Osteocyte (in vitro differentiated cells): ENCODE data around the gene PABPN1L. TPM values are rescaled to one million over a fixed set of nuclear protein-coding genes. Genes with fewer than 3 reads are reported as not detected.

ENCODE experiments used
- DNase-seq: peaks from one replicate; pipeline ENCODE4 v3.0.0; 2021; ENCODE audit warnings: mixed read lengths; ENCODE audit not compliant: unreplicated experiment; ENCODE audit errors: extremely low spot score
- H3K27ac Mint-ChIP-seq: one replicate; pipeline ENCODE4 v1.8.0; 2021; ENCODE audit warnings: mild to moderate bottlenecking, mixed read lengths; ENCODE audit not compliant: unreplicated experiment
- H3K27me3 Mint-ChIP-seq: one replicate; pipeline ENCODE4 v1.8.0; 2021; ENCODE audit warnings: mixed read lengths; ENCODE audit not compliant: unreplicated experiment
- H3K36me3 Mint-ChIP-seq: one replicate; pipeline ENCODE4 v1.8.0; 2021; ENCODE audit warnings: mixed read lengths; ENCODE audit not compliant: unreplicated experiment
- H3K4me1 Mint-ChIP-seq: one replicate; pipeline ENCODE4 v1.8.0; 2021; ENCODE audit warnings: mixed read lengths; ENCODE audit not compliant: unreplicated experiment
- H3K4me3 Mint-ChIP-seq: one replicate; pipeline ENCODE4 v1.8.0; 2021; ENCODE audit warnings: mild to moderate bottlenecking, moderate library complexity, mixed read lengths; ENCODE audit not compliant: unreplicated experiment
- H3K9me3 Mint-ChIP-seq: one replicate; pipeline ENCODE4 v1.8.0; 2021; ENCODE audit warnings: mixed read lengths; ENCODE audit not compliant: unreplicated experiment
- total RNA-seq: library from RNA; stranded (reverse); gene quantifications from 2 replicates; pipeline ENCODE4 v1.2.1, GENCODE V29; 2021
- TF ChIP-seq, protein P1 (sequence below): fragments of 200-600 bp; sonication (generic); IDR thresholded peaks from 2 replicates; pipeline ENCODE4 v1.5.0; 2021; ENCODE audit warnings: antibody characterized with exemption, mild to moderate bottlenecking, moderate library complexity

The PABPN1L gene
- total RNA-seq, 1 donor from 2014 or later = not detected

DNA sequence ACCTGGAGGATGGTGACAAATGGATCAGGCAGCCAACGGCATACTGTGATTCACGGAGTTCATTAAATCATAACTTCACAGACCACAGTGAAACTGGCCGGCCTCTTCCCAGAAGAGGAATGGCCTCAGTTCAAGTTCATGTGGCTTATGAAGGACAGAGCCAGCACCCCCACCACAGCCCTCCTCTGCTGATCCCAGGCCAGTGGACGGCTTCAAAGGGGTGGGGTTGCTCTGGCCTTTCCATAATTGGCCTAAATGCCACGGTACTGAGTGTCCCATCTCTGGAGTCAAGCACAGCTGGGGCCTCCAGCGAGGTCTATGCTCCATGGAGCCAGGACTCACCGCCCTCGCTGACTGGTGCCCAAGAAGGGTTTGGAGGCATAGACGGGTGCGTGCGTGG, 31.1 kb downstream of the PABPN1L start:
- Mint-ChIP-seq H3K36me3 (peaks cover 6% of the 10 kb centered on the region), H3K4me1 (no peaks in the 10 kb centered on the region), H3K27me3 (no peaks in the 10 kb centered on the region), H3K9me3 (no peaks in the 10 kb centered on the region), H3K4me3 (no peak overlapping the region), H3K27ac (no peak overlapping the region)
- TF ChIP-seq, protein P1, sequence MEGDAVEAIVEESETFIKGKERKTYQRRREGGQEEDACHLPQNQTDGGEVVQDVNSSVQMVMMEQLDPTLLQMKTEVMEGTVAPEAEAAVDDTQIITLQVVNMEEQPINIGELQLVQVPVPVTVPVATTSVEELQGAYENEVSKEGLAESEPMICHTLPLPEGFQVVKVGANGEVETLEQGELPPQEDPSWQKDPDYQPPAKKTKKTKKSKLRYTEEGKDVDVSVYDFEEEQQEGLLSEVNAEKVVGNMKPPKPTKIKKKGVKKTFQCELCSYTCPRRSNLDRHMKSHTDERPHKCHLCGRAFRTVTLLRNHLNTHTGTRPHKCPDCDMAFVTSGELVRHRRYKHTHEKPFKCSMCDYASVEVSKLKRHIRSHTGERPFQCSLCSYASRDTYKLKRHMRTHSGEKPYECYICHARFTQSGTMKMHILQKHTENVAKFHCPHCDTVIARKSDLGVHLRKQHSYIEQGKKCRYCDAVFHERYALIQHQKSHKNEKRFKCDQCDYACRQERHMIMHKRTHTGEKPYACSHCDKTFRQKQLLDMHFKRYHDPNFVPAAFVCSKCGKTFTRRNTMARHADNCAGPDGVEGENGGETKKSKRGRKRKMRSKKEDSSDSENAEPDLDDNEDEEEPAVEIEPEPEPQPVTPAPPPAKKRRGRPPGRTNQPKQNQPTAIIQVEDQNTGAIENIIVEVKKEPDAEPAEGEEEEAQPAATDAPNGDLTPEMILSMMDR = no peak
- DNase-seq = no peak

DNA sequence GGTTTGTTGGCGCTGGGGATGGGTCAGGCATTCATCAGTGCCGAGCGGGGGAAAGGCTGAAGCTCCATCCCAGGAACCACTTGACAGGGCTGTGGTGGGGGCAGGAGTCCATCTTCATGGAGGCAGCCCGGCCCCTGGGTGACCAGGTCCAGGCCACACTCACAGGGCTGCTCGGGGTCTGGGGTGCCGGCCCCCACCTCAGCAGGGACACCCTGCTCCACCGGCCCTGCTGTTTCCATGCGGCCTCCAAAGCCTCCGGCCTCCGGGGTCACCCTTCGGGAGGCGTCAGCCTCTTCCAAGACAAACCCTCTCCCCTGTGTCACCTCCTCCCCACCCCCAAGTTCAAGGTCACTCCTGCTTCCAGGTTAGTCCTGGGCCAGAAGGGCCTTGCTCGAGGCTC, 31.8 kb downstream of the PABPN1L start:
- no peak overlapping the region for H3K27ac Mint-ChIP-seq
- no peaks in the 10 kb centered on the region for H3K4me1 Mint-ChIP-seq
- no peaks in the 10 kb centered on the region for H3K27me3 Mint-ChIP-seq
- peaks cover 2% of the 10 kb centered on the region for H3K36me3 Mint-ChIP-seq
- DNase-seq = no peak
- H3K4me3 Mint-ChIP-seq = no peak overlapping the region
- TF ChIP-seq, protein P1 = no peak
- no peaks in the 10 kb centered on the region for H3K9me3 Mint-ChIP-seq

DNA sequence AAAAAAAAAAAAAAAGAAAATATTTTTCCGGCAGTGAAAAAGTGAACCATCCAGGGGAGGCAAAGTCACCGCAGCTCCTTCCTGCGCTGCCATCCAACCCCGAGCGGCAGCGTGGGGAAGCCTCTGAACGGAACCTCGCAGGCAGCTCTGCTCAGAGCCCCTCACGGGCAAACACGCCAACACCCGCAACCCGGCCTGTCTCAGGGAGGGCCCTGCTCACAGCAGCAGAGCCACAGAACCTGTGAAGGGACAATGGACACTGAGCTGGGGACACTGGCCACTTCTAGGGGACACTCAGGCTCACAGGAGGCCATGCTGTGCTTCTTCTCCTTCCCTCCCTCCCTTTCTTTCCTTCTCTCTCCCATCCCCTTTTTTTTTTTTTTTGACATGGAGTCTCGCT, 33.4 kb downstream of the PABPN1L start:
- H3K36me3 Mint-ChIP-seq = peaks cover 2% of the 10 kb centered on the region
- H3K4me1 Mint-ChIP-seq = no peaks in the 10 kb centered on the region
- TF ChIP-seq, protein P1 = no peak
- H3K4me3 Mint-ChIP-seq = no peak overlapping the region
- no peaks in the 10 kb centered on the region for H3K9me3 Mint-ChIP-seq
- H3K27ac Mint-ChIP-seq = no peak overlapping the region
- DNase-seq = no peak
- no peaks in the 10 kb centered on the region for H3K27me3 Mint-ChIP-seq

- TF ChIP-seq, protein P1 = no peak
- Mint-ChIP-seq H3K9me3 (no peaks in the 10 kb centered on the region), H3K4me3 (no peak overlapping the region), H3K4me1 (no peaks in the 10 kb centered on the region), H3K27ac (no peak overlapping the region), H3K27me3 (no peaks in the 10 kb centered on the region), H3K36me3 (peaks cover 2% of the 10 kb centered on the region)
- no peak for DNase-seq
These were observed 34.6 kb downstream of the PABPN1L start for GRCh38 chr16:88831838-88832237.

DNA sequence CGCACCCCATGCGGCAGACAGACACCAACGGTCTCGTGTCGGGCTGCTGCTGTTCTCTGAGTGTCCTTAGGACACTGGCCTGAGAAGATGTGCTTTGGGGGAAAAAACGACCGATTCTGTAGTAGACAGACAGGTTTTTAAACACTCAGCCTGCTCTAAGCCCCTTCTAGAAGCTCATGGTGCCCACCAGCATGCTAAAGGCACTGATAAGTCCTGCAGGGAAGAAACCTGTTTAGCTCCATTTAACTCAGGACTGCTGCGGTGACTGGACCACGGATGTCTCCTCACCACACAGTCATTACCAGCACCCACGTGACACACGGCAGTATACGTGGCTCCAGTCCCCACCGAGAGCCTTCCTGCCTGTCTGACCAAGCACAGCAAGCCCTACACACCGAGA, 35.7 kb downstream of the PABPN1L start:
- H3K9me3 Mint-ChIP-seq = no peaks in the 10 kb centered on the region
- no peak overlapping the region for H3K27ac Mint-ChIP-seq
- peaks cover 2% of the 10 kb centered on the region for H3K36me3 Mint-ChIP-seq
- H3K4me3 Mint-ChIP-seq = no peak overlapping the region
- TF ChIP-seq, protein P1 = no peak
- H3K27me3 Mint-ChIP-seq = no peaks in the 10 kb centered on the region
- H3K4me1 Mint-ChIP-seq = no peaks in the 10 kb centered on the region
- no peak for DNase-seq
